Gastroesophageal sphincter (tissue), 3 donors: ENCODE data around the gene MPHOSPH8.

Source experiments
- EP300 ChIP-seq: sonication (generic); formaldehyde crosslinking; IDR thresholded peaks from one replicate; pipeline ENCODE4 v1.6.1; 2017; ENCODE audit warnings: antibody characterized with exemption, mild to moderate bottlenecking
- POLR2A ChIP-seq, 2 donors: fragments of 450-650 bp; IDR thresholded peaks; one replicate each; pipeline ENCODE4 v1.6.1; 2017; ENCODE audit warnings: antibody characterized with exemption in 2 of 2, mild to moderate bottlenecking in 2 of 2, moderate library complexity in 1 of 2
- POLR2AphosphoS5 ChIP-seq: sonication (generic); formaldehyde crosslinking; IDR thresholded peaks from one replicate; pipeline ENCODE4 v1.6.1; 2017; ENCODE audit warnings: antibody characterized with exemption
- TF ChIP-seq, protein P1 (sequence below), 4 experiments: fragments of 200-600 bp in 2 of 4; fragments of 450-650 bp in 2 of 4; sonication (generic) in 1 of 4; IDR thresholded peaks; one replicate each; pipeline ENCODE4 v1.5.1; 2017 to 2019; ENCODE audit warnings: antibody characterized with exemption in 4 of 4, mild to moderate bottlenecking in 2 of 4, moderate library complexity in 2 of 4

DNA sequence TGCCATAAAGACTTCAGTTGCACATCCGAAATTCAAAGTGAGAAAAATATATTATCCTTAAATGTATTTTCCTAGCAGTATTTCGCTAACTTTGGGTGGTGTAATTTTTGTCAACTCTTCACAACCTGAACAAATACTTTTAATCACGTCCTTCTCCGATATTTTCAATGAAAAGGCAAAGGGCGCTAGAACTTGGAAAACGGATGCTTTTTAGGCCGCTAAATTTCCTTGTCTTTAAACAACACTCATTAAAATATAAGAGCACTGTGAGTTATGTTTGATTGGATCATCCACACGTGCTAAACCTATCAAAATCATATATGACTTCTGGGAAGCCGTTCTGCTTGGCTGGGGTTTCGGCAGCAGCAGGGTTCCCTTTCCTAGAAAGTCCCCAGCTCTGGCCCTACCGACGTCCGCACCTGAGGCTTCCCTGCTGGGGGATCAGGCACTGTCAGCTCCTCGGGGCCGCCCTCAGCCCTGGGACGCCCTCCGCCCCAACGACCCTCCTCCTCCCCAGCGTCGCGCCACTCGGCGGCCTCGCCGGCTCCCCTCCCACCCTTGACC lies 462 bp upstream of the MPHOSPH8 start:
- TF ChIP-seq, protein P1, sequence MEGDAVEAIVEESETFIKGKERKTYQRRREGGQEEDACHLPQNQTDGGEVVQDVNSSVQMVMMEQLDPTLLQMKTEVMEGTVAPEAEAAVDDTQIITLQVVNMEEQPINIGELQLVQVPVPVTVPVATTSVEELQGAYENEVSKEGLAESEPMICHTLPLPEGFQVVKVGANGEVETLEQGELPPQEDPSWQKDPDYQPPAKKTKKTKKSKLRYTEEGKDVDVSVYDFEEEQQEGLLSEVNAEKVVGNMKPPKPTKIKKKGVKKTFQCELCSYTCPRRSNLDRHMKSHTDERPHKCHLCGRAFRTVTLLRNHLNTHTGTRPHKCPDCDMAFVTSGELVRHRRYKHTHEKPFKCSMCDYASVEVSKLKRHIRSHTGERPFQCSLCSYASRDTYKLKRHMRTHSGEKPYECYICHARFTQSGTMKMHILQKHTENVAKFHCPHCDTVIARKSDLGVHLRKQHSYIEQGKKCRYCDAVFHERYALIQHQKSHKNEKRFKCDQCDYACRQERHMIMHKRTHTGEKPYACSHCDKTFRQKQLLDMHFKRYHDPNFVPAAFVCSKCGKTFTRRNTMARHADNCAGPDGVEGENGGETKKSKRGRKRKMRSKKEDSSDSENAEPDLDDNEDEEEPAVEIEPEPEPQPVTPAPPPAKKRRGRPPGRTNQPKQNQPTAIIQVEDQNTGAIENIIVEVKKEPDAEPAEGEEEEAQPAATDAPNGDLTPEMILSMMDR (IDR thresholded peaks at IDR 0.05), result no peak
- TF ChIP-seq EP300 (no peak), POLR2A (IDR thresholded peaks at IDR 0.05) (no peak), POLR2AphosphoS5 (no peak)
